ENCODE data around the gene DOC2A. TPM values are rescaled to one million over a fixed set of nuclear protein-coding genes. Genes with fewer than 3 reads are reported as not detected.

DOC2A gene
- total and polyA plus RNA-seq, 9 of the 15 experiments (the other 6 are each of a cell fraction or from before 2014, with no cell fraction given), result 0.03 to 0.38 (median 0.28) TPM; not detected in 1

DNA sequence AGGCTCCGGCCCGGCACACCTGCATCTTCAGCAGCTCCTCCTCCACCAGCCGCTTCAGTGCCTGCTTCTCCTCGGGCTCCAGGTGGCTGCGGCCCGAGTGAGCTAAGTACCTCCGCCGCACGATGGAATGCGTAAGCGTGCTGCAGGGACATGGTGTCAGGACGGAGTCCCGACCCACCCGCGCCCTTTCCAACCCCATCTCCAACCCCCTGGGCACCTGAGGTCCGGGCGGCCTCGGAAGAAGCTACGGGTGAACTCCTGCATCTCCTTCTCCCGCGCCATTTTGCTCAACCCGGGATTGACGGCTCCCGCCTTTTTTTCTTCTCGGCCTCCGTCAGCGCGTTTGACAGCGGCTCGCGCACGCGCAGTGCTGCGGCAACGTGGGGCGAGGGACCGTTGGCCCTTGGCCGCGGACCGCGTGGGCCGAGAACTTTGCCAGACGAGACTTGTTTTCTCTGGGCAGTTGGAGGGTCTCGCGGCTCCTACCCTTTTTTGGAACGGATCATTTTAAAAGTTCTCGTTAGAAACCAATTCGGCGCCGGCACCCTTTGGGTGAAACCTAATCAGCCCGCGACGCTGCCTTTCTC is 15.4 kb downstream of the DOC2A start, which contains the start of gene HIRIP3 (continued):
- TF ChIP-seq, protein P1, sequence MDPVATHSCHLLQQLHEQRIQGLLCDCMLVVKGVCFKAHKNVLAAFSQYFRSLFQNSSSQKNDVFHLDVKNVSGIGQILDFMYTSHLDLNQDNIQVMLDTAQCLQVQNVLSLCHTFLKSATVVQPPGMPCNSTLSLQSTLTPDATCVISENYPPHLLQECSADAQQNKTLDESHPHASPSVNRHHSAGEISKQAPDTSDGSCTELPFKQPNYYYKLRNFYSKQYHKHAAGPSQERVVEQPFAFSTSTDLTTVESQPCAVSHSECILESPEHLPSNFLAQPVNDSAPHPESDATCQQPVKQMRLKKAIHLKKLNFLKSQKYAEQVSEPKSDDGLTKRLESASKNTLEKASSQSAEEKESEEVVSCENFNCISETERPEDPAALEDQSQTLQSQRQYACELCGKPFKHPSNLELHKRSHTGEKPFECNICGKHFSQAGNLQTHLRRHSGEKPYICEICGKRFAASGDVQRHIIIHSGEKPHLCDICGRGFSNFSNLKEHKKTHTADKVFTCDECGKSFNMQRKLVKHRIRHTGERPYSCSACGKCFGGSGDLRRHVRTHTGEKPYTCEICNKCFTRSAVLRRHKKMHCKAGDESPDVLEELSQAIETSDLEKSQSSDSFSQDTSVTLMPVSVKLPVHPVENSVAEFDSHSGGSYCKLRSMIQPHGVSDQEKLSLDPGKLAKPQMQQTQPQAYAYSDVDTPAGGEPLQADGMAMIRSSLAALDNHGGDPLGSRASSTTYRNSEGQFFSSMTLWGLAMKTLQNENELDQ (CRISPR knock-in tag; IDR thresholded peaks at IDR 0.05; ENCODE audit: borderline replicate concordance), result no peak
- TF ChIP-seq CREM (IDR thresholded peaks at IDR 0.05; ENCODE audit: low read depth) (no peak), ZFP1 (CRISPR knock-in tag; IDR thresholded peaks at IDR 0.05) (no peak), NR2F6 (CRISPR knock-in tag; IDR thresholded peaks at IDR 0.05) (no peak), U2AF1 (optimal IDR thresholded peaks at IDR 0.05; ENCODE audit: low read depth, low read length) (no peak), TRIM25 (IDR thresholded peaks at IDR 0.05; ENCODE audit: borderline replicate concordance) (no peak), HNRNPL (IDR thresholded peaks at IDR 0.05; ENCODE audit: low read depth, low read length) (no peak), TAF9B (IDR thresholded peaks at IDR 0.05; ENCODE audit: partially characterized antibody) (peak; percentile 24), ZC3H8 (IDR thresholded peaks at IDR 0.05) (no peak), NFYB (IDR thresholded peaks at IDR 0.05; ENCODE audit: extremely low read depth, insufficient read length) (no peak), ZNF239 (CRISPR knock-in tag; IDR thresholded peaks at IDR 0.05) (peak; percentile 5; the same call in 1 of the 2 replicates), NCOA1 (IDR thresholded peaks at IDR 0.05; ENCODE audit: low read depth) (no peak), RAD21 (CRISPR knock-in tag; conservative IDR thresholded peaks at IDR 0.05 in 1 of 2, IDR thresholded peaks at IDR 0.05 in 1 of 2) (no peak; a peak in 1 of 4 replicates), ZNF311 (CRISPR knock-in tag; IDR thresholded peaks at IDR 0.05) (no peak), HMBOX1 (IDR thresholded peaks at IDR 0.05) (no peak), CBFB (CRISPR knock-in tag; IDR thresholded peaks at IDR 0.05) (no peak)
- TF ChIP-seq, protein P2, sequence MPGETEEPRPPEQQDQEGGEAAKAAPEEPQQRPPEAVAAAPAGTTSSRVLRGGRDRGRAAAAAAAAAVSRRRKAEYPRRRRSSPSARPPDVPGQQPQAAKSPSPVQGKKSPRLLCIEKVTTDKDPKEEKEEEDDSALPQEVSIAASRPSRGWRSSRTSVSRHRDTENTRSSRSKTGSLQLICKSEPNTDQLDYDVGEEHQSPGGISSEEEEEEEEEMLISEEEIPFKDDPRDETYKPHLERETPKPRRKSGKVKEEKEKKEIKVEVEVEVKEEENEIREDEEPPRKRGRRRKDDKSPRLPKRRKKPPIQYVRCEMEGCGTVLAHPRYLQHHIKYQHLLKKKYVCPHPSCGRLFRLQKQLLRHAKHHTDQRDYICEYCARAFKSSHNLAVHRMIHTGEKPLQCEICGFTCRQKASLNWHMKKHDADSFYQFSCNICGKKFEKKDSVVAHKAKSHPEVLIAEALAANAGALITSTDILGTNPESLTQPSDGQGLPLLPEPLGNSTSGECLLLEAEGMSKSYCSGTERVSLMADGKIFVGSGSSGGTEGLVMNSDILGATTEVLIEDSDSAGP (CRISPR knock-in tag; IDR thresholded peaks at IDR 0.05), result no peak
- TF ChIP-seq, protein P3, sequence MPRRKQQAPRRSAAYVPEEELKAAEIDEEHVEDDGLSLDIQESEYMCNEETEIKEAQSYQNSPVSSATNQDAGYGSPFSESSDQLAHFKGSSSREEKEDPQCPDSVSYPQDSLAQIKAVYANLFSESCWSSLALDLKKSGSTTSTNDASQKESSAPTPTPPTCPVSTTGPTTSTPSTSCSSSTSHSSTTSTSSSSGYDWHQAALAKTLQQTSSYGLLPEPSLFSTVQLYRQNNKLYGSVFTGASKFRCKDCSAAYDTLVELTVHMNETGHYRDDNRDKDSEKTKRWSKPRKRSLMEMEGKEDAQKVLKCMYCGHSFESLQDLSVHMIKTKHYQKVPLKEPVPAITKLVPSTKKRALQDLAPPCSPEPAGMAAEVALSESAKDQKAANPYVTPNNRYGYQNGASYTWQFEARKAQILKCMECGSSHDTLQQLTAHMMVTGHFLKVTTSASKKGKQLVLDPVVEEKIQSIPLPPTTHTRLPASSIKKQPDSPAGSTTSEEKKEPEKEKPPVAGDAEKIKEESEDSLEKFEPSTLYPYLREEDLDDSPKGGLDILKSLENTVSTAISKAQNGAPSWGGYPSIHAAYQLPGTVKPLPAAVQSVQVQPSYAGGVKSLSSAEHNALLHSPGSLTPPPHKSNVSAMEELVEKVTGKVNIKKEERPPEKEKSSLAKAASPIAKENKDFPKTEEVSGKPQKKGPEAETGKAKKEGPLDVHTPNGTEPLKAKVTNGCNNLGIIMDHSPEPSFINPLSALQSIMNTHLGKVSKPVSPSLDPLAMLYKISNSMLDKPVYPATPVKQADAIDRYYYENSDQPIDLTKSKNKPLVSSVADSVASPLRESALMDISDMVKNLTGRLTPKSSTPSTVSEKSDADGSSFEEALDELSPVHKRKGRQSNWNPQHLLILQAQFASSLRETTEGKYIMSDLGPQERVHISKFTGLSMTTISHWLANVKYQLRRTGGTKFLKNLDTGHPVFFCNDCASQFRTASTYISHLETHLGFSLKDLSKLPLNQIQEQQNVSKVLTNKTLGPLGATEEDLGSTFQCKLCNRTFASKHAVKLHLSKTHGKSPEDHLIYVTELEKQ (CRISPR knock-in tag; IDR thresholded peaks at IDR 0.05), result no peak
